Pons (tissue), 1 donor: ENCODE data around the gene KRT7.
A peak's percentile ranks its signal among the peaks of the same experiment; 100 is the strongest.
"Not testable (repeated sequence)": the region's sequence is repeated elsewhere in the genome, so short reads cannot be mapped to it uniquely, and the experiment has no call there.

Source experiments
- DNase-seq: peaks from one replicate; pipeline ENCODE4 v3.0.0-alpha.2; 2016; ENCODE audit warnings: low spot score

The KRT7 gene

GRCh38 chr12:52255926-52256583, 23.0 kb downstream of the KRT7 start:
- no peak for DNase-seq

- no peak for DNase-seq
Measured at GRCh38 chr12:52256584-52256935, 23.5 kb downstream of the KRT7 start.

- no peak for DNase-seq
Measured at GRCh38 chr12:52257074-52257551, 24.1 kb downstream of the KRT7 start.

GRCh38 chr12:52257922-52258321, 24.9 kb downstream of the KRT7 start:
- not testable (repeated sequence) for DNase-seq

GRCh38 chr12:52258335-52258901, 25.4 kb downstream of the KRT7 start:
- no peak for DNase-seq

GRCh38 chr12:52259657-52260243, 26.7 kb downstream of the KRT7 start:
- no peak for DNase-seq

GRCh38 chr12:52260361-52261207, 27.5 kb downstream of the KRT7 start:
- DNase-seq, result peak; percentile 92

GRCh38 chr12:52261208-52261484, 28.1 kb downstream of the KRT7 start:
- no peak for DNase-seq

GRCh38 chr12:52262286-52262685, 29.2 kb downstream of the KRT7 start:
- no peak for DNase-seq

GRCh38 chr12:52263761-52264434, 30.9 kb downstream of the KRT7 start:
- no peak for DNase-seq

- peak; percentile 85 for DNase-seq
Measured at GRCh38 chr12:52264435-52264825, 31.4 kb downstream of the KRT7 start.

GRCh38 chr12:52266514-52266913, 33.5 kb downstream of the KRT7 start:
- no peak for DNase-seq

GRCh38 chr12:52267266-52267665, 34.2 kb downstream of the KRT7 start:
- no peak for DNase-seq

GRCh38 chr12:52267699-52268098, 34.7 kb downstream of the KRT7 start:
- peak; percentile 88 for DNase-seq

- no peak for DNase-seq
Measured at GRCh38 chr12:52268212-52268611, 35.2 kb downstream of the KRT7 start.

- DNase-seq, result no peak
Measured at GRCh38 chr12:52270541-52271070, 37.6 kb downstream of the KRT7 start.

GRCh38 chr12:52271158-52271557, 38.1 kb downstream of the KRT7 start:
- DNase-seq, result no peak

GRCh38 chr12:52274521-52275120, 41.6 kb downstream of the KRT7 start, which contains the start of gene KRT86:
Gene KRT86 (plus strand): TSS chr12:52274645. CDS start chr12:52301917, 27,272 bp downstream.
- DNase-seq, result no peak

- no peak for DNase-seq
Measured at GRCh38 chr12:52275686-52276085, 42.6 kb downstream of the KRT7 start.

- DNase-seq, result no peak
Measured at GRCh38 chr12:52277486-52278245, 44.6 kb downstream of the KRT7 start.
